Aorta (tissue), 5 donors: ENCODE data around the gene DEFB124. TPM values are rescaled to one million over a fixed set of nuclear protein-coding genes. Genes with fewer than 3 reads are reported as not detected.
"Not testable (repeated sequence)": the region's sequence is repeated elsewhere in the genome, so short reads cannot be mapped to it uniquely, and the experiment has no call there.

Experiments
- ATAC-seq: fragments of 200-7000 bp; cut with Tn5 transposase; one replicate; pipeline ENCODE4 v1.9.1; 2022; ENCODE audit warnings: moderate library complexity; ENCODE audit not compliant: low FRiP score
- DNase-seq, 2 donors: peaks; one replicate each; pipeline ENCODE4 v3.0.0-alpha.2; 2020
- H3K27ac ChIP-seq, 2 donors: one replicate each; pipeline ENCODE4 v1.5.1; 2013; ENCODE audit warnings: low read length in 2 of 2, mild to moderate bottlenecking in 2 of 2, moderate library complexity in 2 of 2, control low read depth in 1 of 2, inconsistent platforms in 1 of 2, low read depth in 1 of 2
- H3K27me3 ChIP-seq, 2 donors: one replicate each; pipeline ENCODE4 v1.6.1; 2013; ENCODE audit warnings: control low read depth in 1 of 2, low read length in 1 of 2, mild to moderate bottlenecking in 1 of 2, moderate library complexity in 1 of 2; ENCODE audit not compliant: insufficient read depth in 2 of 2, control insufficient read depth in 1 of 2
- H3K36me3 ChIP-seq, 2 donors: one replicate each; pipeline ENCODE4 v1.6.1; 2013; ENCODE audit warnings: control low read depth in 1 of 2, low read length in 1 of 2, mild to moderate bottlenecking in 1 of 2; ENCODE audit not compliant: insufficient read depth in 2 of 2, control insufficient read depth in 1 of 2
- H3K4me1 ChIP-seq, 2 donors: one replicate each; pipeline ENCODE4 v1.6.1; 2013; ENCODE audit warnings: low read length in 2 of 2, control low read depth in 1 of 2, mild to moderate bottlenecking in 1 of 2, moderate library complexity in 1 of 2; ENCODE audit not compliant: insufficient read depth in 2 of 2, control insufficient read depth in 1 of 2
- H3K4me3 ChIP-seq, 2 donors: one replicate each; pipeline ENCODE4 v1.5.1; 2013; ENCODE audit warnings: low read length in 2 of 2, control low read depth in 1 of 2, mild to moderate bottlenecking in 1 of 2
- H3K9me3 ChIP-seq: one replicate; pipeline ENCODE4 v1.6.1; 2013; ENCODE audit warnings: mild to moderate bottlenecking, low read length; ENCODE audit not compliant: control insufficient read depth
- WGBS, 2 donors: extraction: QIAGEN DNeasy Blood & Tissue Kit; methylation state at CpG; one replicate each; pipeline ENCODE4 v1.1.7; 2013; 5-methylcytosine and 5-hydroxymethylcytosine counted together
- intact Hi-C, 2 donors: fragments of 100-400 bp; cut with DNase I; formaldehyde crosslinking; loops; one replicate each; pipeline versions ENCODE4 v1.14.2 to v1.15.0; 2022
- polyA plus RNA-seq, 2 donors: library from polyadenylated mRNA; stranded (reverse); fragments of 200-250 nt; gene quantifications; one replicate each; pipeline ENCODE4 v1.2.3, GENCODE V29; 2013
- total RNA-seq, 2 donors: library from RNA; stranded (reverse); fragmentation: NEBNext Ultra II Directional; extraction: Animal tissue kit (Norgen Biotek cat#: 25700); gene quantifications; one replicate each; pipeline ENCODE4 v1.2.1, GENCODE V29; 2021
- donor health status: healthy with polysubstance abuse.
- donor health status: Bipolar disorder and iron deficiency.
- donor health status: DM: no; HTN: no; CAD: no.
- donor health status: DM: no; HTN: no; CAD: no.
- donor health status: DM: yes; HTN: yes; CAD: no.

Gene DEFB124
- total and polyA plus RNA-seq, 4 donors: 1.6 to 7.6 TPM; not detected in 2

- peak overlapping the region in 1 of 2 donors; percentile 49 for H3K27ac ChIP-seq
- H3K4me1 ChIP-seq: no peaks in the 10 kb centered on the region
- WGBS, 2 donors: 3 to 4% methylated on average over 27 to 29 of the region's 29 CpGs
- H3K27me3 ChIP-seq: no peaks in the 10 kb centered on the region
- peak overlapping the region; percentile 42 to 56 for H3K4me3 ChIP-seq
- no peaks in the 10 kb centered on the region for H3K36me3 ChIP-seq
- DNase-seq (peak; percentile 58 to 77), ATAC-seq (peak; percentile 70)
- H3K9me3 ChIP-seq: no peaks in the 10 kb centered on the region
- intact Hi-C loops: no loop called here
Measured at GRCh38 chr20:31475472-31476293, 756 bp upstream of the DEFB124 start.

DNA sequence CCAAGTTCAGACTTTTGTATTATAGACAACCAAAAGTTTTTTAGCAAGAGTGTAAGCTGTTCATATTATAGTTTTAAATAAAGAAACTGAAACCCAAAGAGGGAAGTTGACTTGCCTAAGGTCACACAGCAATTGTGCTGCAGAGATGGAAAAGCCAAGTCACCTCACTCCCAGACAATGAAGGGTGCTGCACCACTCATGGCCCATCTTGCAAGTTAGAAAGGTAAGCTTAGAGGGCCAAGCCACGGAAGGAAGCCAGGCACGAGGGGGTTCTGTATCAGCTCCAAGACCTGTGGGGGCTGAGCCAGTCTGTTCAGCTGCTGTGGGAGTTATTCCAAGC, 860 bp downstream of the DEFB124 start:
- ATAC-seq (no peak), DNase-seq (no peak)
- Histone ChIP-seq H3K27me3 (no peaks in the 10 kb centered on the region), H3K27ac (no peak overlapping the region), H3K4me3 (no peak overlapping the region), H3K9me3 (no peaks in the 10 kb centered on the region), H3K36me3 (no peaks in the 10 kb centered on the region), H3K4me1 (no peaks in the 10 kb centered on the region)
- WGBS, 2 donors: 66 to 80% methylated on average over 2 of the region's 2 CpGs
- intact Hi-C loops: no loop called here

DNA sequence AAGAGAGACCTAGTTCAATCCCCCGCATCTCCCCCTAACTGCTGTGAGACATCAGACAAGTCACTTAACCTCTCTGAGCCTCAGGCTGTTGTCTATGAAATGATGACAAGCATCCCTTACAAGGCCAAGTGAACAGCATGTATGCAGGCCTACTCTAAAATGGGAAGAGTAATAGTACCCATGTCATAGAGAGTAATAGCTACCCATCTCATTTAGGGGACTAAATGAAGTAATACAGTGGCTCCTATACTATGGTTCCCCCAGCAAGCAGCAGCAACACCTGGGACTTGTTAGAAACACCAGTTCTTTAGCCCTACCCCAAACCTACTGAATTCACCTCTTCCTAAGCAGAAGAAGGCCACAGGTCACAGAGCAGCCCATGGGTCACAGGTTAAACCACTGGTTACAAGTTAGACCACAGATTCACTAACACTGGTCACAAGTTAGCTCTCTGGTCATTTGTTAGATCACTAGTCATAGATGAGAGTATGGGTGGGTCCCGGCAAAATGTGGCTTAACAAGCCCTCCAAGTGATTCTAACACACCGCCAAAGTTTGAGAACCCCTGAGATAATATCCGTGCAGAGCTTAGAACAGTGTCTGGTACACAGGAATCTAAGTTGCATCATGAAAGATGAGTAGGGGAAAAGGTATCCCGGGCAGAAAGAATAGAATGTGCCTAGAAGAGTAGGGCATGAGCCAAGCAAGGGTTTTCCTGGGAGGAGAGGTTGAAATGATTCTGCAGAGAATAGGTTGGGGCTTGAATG, 1.4 kb downstream of the DEFB124 start:
- no peaks in the 10 kb centered on the region for H3K9me3 ChIP-seq
- H3K4me3 ChIP-seq: no peak overlapping the region
- DNase-seq (no peak), ATAC-seq (no peak)
- 93 to 94% methylated on average over 5 of the region's 5 CpGs for WGBS, 2 donors
- no peaks in the 10 kb centered on the region for H3K4me1 ChIP-seq
- H3K27me3 ChIP-seq: no peaks in the 10 kb centered on the region
- no peaks in the 10 kb centered on the region for H3K36me3 ChIP-seq
- intact Hi-C loops: no loop called here
- no peak overlapping the region for H3K27ac ChIP-seq

- no peaks in the 10 kb centered on the region for H3K36me3 ChIP-seq
- DNase-seq: no peak
- intact Hi-C loops: no loop called here
- H3K4me3 ChIP-seq: no peak overlapping the region
- H3K27ac ChIP-seq: no peak overlapping the region
- WGBS, 2 donors: 55 to 68% methylated on average over 7 of the region's 8 CpGs
- no peaks in the 10 kb centered on the region for H3K9me3 ChIP-seq
- H3K27me3 ChIP-seq: no peaks in the 10 kb centered on the region
- H3K4me1 ChIP-seq: no peaks in the 10 kb centered on the region
- no peak for ATAC-seq
Measured at GRCh38 chr20:31472395-31473330, 2.3 kb downstream of the DEFB124 start.

DNA sequence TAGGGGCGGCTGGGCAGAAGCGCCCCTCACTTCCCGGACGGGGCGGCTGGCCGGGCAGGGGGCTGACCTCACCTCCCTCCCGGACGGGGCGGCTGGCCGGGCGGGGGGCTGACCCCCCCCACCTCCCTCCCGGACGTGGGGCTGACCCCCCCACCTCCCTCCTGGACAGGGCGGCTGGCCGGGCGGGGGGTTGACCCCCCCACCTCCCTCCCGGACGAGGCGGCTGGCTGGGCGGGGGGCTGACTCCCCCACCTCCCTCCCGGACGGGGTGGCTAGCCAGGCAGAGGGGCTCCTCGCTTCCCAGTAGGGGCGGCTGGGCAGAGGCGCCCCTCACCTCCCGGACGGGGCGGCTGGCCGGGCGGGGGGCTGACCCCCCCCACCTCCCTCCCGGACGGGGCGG, 4.0 kb downstream of the DEFB124 start:
- H3K9me3 ChIP-seq, H3K36me3 ChIP-seq, H3K27me3 ChIP-seq, H3K4me1 ChIP-seq, H3K27ac ChIP-seq, H3K4me3 ChIP-seq, ATAC-seq, DNase-seq, intact Hi-C loops: not testable (repeated sequence)
- WGBS, 2 donors: 84 to 90% methylated on average over 15 to 25 of the region's 33 CpGs

- no peaks in the 10 kb centered on the region for H3K9me3 ChIP-seq
- no peak overlapping the region for H3K4me3 ChIP-seq
- WGBS, 2 donors: 88 to 97% methylated on average over 1 of the region's 1 CpG
- DNase-seq (no peak), ATAC-seq (no peak)
- intact Hi-C loops: no loop called here
- no peak overlapping the region for H3K27ac ChIP-seq
- H3K27me3 ChIP-seq: no peaks in the 10 kb centered on the region
- H3K4me1 ChIP-seq: no peaks in the 10 kb centered on the region
- no peaks in the 10 kb centered on the region for H3K36me3 ChIP-seq
Measured at GRCh38 chr20:31454361-31454760, 20.6 kb downstream of the DEFB124 start.

DNA sequence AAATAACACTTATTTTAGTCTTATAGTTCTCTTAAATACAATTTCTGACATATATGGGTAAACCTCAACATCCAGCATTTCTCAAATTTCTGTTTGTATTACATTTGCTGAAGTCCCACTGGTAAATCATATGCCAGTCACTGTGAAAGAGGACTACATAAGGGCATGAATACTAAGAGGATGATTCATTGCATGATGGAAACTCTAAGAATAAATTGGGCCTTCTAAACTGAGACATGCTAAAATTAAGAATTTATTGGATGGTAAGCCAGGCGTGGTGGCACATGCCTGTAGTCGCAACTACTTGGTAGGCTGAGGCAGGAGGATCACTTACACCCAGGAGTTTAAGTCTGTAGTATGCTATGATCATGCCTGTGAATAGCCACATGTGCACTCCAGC, 22.4 kb downstream of the DEFB124 start:
- Histone ChIP-seq H3K4me1 (no peaks in the 10 kb centered on the region), H3K27ac (peak overlapping the region in 1 of 2 donors; percentile 61), H3K27me3 (no peaks in the 10 kb centered on the region), H3K4me3 (no peak overlapping the region), H3K9me3 (no peaks in the 10 kb centered on the region), H3K36me3 (no peaks in the 10 kb centered on the region)
- intact Hi-C loops: no loop called here
- ATAC-seq (peak; percentile 54), DNase-seq (no peak)
- 4 to 8% methylated on average over 2 of the region's 2 CpGs for WGBS, 2 donors

DNA sequence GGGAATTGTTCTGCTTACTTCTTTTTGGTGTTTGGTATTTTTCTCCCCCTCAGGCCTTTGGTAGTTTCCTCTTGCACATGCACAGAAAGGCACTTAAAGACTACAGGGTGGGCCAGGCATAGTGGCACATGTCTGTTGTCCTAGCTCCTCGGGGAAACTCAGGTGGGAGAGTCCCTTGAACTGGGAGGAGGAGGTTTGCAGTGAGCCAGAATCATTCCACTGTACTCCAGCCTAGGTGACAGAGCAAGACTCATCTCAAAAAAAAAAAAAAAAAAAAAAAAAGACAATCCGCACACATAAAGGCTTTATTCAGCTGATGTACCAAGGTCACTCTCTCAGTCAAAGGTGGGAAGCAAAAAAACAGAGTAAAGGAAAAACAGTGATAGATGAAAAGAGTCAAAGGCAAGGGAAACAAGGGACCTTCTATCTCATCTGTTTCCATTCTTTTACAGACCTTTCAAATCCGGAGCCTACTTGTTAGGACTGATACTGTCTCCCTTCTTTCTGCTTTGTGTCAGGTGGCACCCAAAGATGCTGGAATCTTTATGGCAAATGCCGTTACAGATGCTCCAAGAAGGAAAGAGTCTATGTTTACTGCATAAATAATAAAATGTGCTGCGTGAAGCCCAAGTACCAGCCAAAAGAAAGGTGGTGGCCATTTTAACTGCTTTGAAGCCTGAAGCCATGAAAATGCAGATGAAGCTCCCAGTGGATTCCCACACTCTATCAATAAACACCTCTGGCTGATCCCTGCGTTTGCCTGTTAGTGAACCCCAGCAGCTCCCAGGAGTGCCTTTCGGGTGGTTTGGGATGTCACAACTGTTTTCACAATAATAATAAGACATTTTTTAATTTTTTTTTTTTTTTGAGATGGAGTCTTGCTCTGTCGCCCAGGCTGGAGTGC, 25.2 kb downstream of the DEFB124 start:
- Histone ChIP-seq H3K9me3 (no peaks in the 10 kb centered on the region), H3K4me1 (no peaks in the 10 kb centered on the region), H3K27ac (no peak overlapping the region), H3K36me3 (no peaks in the 10 kb centered on the region), H3K4me3 (no peak overlapping the region), H3K27me3 (no peaks in the 10 kb centered on the region)
- ATAC-seq: no peak
- DNase-seq: no peak
- WGBS, 2 donors: 75 to 78% methylated on average over 8 of the region's 8 CpGs
- intact Hi-C loops: no loop called here
